HT-29 (cell line): ENCODE data around the gene TNXB. TPM values are rescaled to one million over a fixed set of nuclear protein-coding genes. Genes with fewer than 3 reads are reported as not detected.
"Not testable (repeated sequence)": the region's sequence is repeated elsewhere in the genome, so short reads cannot be mapped to it uniquely, and the experiment has no call there.

ENCODE experiments used
- DNase-seq: peaks from one replicate; pipeline ENCODE4 v3.0.0-alpha.2; 2015; ENCODE audit warnings: low spot score
- total RNA-seq: library from RNA; depleted of rRNA; stranded (reverse); fragments of >200 nt; shearing (Covaris generic); gene quantifications from 2 replicates; pipeline ENCODE4 v1.2.3, GENCODE V29; 2014

TNXB gene
- total RNA-seq, 1 experiment from 2014 or later: not detected

DNA sequence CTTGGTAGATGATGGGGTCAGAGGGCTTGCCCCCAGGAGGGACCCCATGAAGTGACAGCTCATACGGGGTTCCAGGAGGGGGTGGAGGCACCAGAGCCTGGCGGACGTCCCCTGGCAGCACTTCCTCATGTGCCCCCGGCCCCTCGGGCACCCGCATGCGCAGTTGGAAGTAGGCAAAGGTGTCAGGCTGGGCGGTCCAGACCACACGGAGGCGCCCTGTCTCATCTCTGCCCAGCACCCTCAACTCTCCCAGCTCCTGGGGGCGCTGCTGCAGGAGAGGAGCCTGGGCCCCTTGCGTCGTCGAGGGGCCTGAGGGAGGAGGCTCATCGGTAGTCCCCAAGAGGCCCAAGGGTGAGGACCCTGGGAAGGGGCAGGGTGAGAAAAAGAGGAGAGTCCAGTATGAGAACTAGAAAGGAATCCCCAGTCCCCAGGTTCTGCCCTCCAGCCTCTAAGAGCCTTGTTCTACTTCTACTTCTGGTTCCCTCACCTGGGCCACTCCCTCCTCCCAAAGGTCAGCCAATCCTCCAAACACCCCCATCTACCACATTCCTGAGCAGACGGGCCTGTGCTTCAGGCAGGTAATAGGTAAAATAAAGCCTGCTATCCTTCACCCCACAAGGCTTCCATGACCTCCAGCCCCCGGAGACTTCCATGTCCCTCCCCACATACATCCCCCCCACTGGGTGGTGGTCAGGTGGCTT lies 23.2 kb downstream of the TNXB start:
- DNase-seq: no peak

DNA sequence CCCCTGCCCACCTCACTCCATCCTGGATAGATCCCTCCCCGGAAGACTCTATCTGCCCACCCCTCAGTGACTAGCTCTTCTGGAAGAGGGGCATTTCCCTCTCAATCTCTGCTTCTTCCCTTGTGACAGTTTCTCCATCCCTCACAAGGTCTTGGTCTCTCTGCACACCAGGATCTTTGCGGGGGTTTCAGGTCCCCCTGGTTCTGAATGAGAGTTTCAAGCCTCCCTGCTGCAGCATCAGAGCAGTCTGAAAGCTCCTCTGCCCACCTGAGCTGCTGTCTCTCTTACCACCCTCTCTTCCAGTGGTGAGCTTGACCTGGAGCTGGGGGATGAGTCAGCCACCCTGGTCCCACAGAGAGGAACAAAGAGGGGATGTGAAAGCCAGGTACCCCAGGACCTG lies 24.4 kb downstream of the TNXB start:
- DNase-seq: no peak

DNA sequence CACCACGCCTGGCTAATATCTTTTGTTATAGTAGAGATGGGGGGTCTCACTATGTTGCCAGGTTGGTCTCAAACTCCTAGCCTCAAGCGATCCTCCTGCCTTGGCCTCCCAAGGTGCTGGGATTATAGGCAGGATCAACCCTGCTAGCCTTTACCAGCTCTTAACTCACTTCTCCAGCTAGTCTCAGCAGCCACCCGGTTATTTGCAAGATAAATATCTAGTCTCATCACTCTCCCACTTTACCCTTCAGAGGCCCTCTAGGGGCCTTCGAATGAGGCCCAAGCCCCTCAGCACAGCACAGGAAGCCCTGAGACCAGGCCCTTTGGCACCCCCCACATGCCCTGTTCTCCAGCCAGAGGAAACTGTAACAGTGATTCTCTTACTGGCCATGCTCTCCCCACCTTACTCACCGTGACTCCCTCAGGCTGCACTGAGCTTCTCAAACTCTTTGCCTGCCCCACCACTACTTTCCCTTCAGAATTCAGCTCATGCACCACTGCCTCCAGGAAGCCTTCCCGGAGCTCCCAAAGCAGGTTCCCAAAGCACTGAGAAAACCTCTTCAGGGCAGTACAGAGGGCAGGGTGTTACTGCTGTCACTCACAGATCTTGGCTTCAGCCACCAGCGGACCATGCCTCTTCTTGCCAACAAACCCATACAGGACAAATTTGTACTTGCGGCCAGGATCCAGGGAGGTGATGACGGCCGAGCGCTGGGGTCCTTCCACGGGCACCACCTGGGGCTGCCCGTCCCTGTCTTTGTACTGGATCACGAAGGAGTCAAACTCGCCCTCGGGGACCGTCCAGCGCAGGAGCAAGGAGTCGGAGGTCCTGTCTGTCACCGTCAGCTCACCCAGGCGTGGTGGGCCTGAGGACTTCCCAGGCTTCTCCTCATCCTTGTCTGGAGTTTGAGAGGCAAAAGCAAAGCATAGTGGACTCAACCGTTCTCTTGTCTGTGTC lies 25.0 kb downstream of the TNXB start:
- DNase-seq: no peak

DNA sequence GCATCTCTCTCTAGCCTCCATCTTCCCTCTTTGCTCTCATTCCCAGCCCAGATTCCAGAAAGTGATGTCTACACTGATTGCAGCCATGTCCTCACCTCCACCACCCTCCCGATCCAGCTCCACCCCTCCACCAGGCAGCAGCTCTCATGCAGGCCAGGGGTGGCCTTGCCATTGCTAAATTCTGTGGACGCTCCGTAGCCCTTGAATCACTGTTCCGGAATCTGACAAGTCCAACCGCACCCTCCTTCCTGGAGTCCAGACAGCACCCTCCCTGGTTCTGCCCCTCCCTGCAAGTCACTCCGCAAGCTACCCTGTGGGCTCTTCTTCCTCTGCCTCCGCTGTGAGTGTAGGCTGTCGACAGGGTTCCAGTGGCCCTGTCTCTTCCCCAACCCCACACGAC lies 26.2 kb downstream of the TNXB start:
- no peak for DNase-seq

DNA sequence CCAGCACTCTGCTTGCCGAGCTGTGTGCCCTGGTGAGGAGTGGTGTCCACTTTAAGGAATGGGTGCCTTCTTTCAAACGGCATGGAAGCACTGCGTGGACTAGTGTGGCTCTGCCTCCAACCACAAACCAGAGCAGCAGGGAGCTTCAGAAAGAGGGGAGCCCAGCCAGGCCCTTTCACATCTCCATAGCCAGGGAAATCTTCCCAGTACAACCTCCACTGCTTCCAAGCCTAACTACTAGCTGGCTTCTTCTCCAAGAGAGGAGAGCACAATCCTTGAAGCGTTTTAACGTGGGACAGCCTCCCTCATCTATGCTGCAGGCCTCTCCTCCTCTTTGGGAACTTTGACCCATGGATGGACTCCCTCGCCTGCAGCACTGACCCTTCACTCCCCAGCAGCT lies 26.7 kb downstream of the TNXB start:
- DNase-seq: no peak

DNA sequence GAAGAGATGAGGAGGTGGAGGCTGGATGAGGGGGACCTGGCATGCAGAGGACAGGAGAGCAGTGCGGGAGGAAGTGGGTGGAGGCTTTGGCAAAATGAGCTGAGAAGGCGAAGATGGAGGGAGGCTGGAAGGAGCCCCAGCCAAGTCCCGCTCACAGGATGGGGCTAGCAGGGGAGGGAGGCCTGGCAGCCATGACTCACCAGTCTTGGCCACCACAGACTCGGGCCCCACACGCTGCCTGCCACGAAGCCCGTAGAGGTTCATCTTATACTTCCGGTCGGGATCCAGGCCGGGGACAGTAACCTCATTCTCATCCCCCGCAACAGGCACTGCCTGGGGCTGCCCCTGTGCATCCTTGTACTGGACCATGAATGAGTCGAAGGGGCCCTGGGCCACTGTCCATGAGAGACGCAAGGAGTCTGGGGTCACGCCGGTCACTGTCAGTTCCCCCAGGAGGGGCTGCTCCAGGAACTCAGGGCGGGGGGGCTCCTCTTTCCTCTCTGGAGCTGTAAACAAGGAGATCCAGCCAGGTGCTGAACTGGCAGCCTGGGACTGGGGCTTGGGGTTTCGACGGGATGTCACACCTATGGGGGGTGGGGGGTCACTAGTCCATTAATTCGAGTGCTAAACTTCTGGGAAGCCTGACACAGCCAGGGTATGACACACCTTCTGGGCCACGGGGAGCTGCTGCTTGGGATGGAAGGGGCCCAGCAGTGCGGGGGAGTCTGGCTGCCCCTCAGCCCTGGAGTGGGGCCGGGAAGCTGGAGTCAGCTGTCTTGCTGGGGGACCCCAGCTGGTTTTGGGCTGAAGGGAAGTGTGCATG lies 27.8 kb downstream of the TNXB start:
- no peak for DNase-seq

DNA sequence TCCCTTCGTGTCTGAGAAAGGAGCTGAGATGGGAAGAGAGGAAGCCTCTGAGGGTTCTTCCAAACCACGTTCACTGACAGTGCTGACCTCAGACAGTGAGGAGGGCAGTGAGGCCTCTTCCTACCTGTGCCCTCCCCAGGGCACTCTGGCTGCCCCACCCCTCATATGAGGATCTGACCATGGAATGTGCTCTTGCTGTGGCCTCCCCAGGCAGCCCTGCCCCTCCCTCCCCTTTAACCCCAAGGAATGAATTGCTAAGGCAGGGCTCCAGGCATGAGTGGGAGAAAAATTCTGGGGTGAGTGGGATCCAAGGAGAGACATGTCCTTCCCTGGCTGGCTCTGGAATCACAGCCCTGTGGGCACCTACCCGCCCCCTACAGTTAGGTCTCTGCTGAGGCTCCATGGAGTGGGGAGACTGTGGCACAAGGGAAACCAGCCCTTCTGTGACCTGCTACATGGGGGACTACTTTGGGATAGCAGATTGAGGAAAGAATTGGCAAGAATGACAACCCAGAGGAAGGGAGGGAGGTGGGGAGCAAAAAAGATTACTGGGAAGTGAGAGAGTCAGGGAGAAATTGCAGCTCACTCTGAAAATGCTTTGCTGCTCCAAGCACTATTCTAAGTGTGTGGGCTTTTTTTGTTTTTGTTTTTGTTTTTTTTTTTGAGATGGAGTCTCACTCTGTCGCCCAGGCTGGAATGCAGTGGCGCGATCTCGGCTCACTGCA lies 29.4 kb downstream of the TNXB start:
- no peak for DNase-seq

DNA sequence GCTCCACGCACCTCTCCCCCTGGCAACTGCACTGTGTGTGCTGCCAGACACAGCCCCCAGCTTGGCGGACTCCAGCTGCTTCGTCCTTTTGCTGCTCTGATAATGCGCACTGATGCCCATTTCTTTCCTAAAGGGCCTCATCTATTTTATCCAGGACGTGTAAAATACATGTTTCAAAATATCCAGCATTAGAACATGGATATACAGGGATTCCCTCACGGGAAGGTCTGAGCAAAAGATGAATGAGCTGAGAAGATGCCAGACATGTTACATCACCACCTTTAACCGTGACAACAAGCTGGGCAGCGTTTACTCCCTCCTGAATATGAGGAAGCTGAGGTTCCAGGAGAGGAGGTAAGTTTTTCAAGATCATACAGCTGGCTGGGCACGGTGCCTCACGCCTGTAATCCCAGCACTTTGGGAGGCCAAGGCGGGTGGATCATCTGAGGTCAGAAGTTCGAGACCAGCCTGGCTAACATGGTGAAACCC lies 32.8 kb downstream of the TNXB start:
- DNase-seq: no peak

DNA sequence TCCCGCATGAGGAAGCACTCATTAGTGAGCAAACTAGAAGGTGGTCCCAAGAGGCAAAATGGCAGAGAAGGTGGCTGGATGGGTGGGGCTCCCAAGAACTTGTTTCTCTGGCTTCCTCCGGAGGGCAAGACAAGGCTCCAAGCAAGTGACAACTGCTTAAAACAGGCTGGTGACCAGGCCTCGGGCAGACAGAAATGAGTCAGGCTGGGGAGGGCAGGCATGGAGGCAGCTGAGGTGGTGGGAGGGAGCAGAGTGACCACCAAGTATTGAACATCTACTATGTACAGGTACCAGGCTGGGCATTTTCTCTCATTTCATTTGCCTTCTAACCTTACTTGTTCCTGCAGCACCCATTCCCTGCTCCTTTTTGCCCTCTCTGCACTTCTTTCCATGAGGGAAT lies 33.4 kb downstream of the TNXB start:
- no peak for DNase-seq

DNA sequence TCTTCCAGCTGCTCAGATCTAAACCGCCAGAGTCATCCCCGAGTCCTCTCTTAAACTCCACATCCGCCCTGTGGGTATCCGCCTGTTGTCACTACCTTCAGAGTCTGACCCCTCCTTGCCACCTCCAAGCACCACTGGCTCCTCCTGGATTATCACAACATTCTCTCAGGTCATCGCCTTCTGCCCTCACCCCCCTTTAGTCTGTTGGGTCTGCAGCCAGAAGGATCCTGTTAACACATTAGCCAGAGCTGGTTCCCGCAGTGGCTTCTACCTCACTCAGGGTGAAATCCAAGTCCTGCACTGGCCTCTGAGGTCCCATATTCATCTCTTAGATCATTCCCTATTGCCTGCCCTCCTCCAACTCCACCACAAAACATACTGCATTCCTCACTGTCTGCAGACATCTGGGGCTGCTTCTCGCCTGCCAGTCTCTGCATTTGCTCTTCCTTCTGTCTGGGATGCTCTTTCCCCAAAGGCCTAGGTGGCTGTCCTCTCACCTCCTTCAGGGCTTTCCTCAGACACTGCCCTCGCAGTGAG lies 34.1 kb downstream of the TNXB start:
- DNase-seq: no peak

DNA sequence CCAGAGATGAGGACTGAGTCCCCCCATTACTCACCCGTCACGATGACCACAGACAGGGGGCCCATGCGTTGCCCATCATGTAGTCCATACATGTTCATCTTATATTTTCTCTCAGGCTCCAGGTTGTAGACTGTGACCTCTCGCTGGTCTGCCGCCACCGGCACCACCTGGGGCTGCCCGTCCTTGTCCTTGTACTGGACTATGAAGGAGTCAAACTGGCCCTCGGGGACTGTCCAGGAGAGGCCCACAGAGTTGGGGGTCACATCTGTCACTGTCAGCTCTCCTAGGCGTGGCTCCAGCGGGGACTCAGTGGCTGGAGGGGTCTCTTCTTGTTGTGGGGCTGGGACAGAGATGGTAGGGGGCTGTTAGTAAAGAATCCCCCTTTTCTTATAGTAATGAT lies 35.5 kb downstream of the TNXB start:
- no peak for DNase-seq

DNA sequence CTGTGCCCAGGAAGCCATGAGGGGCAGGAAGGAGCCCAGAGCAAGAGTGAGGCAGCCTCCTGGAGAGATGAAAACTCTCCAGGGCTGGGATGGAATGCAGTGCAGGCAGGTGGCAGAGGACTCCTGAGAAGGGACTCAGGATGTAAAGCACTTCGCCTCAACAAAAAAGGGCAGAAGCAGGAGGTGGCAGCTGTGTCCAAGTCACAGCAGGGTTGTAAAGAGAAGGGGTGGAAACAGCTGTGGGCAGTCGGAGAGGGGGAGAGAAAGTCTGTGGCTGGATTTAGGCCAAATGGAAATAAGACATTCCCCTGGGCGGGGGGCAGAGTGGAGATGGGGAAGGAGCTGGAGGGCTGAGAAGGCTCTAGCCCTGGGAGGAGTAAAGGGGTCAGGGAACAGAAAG lies 36.0 kb downstream of the TNXB start:
- no peak for DNase-seq

DNA sequence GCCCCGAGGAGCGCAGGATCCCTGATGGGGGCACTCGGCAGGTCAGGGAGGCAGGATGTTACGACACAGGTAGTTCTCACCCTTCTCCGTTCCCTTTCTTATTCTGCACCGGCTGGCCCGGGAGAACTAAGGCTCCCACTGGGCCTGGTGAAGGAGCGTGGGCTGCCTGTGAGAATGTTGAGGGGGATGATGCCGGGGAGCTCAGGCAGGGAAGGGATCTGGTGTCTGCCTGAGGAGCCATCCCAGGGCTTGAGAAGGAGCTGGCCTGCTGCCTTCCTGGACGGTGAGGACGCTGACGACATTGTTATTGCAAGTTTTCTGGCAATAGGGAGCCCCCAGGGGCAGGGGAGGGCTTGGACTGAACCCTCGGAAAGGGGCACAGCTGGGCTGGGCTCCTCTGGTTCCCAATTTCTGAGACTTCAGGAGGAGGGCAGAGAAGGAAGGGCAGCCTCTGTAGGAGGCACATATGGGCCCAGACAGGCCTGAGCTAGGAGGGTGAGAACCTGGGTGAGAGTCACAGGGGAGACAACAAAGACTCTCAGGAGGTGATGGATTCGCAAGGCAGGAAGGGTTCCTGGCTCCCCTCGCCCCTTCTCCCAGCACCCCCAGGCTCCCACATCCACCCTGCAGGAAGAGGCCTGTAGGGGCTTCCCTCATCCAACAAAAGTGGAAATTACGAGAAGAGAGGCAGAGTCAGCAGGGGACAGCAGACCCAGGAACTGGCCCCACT lies 38.2 kb downstream of the TNXB start:
- no peak for DNase-seq

DNA sequence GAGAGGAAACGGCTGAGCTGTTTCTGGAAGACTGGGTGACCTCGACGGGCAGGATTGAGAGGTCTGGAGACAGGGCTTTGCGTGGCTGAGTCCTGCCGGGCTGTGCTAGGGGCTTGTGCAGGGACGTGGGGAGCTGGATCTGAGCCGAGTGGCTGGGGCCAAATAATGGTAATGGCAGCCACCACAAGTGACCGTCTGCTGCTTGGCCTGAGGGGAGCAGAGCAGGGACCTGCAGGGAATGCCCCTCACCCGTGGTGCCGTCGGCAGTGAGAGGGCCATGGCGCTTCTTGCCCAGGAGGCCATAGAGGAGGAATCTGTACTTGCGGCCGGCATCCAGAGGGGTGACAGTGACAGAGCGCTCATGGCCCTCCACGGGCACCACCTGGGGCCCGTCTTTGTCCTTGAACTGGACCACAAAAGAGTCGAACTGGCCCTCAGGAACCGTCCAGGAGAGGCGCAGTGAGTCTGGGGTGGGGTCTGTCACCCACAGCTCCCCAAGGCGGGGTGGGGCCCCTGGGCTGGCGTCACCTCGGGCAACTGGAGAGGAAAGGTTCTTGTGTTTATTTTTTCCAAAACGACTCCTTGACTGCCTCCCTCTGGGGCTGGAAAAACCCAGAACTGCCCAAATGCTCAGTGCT lies 39.1 kb downstream of the TNXB start:
- DNase-seq: no peak

DNA sequence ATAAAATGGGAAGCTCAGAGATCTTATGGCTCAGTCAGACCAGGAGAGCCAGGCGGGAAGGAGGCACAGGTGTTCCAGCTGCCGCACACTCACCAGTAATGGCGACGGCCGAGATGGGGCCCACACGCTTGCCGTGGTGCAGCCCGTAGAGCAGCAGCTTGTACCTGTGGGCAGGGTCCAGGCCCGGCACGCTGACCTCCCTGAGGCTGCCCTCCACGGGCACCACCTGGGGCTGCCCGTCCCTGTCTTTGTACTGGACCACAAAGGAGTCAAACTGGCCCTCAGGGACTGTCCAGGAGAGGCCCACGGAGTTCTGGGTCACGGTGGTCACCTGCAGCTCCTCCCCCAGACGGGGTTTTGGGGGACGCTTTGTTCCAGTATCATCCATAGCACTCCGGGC lies 39.7 kb downstream of the TNXB start:
- DNase-seq: no peak

DNA sequence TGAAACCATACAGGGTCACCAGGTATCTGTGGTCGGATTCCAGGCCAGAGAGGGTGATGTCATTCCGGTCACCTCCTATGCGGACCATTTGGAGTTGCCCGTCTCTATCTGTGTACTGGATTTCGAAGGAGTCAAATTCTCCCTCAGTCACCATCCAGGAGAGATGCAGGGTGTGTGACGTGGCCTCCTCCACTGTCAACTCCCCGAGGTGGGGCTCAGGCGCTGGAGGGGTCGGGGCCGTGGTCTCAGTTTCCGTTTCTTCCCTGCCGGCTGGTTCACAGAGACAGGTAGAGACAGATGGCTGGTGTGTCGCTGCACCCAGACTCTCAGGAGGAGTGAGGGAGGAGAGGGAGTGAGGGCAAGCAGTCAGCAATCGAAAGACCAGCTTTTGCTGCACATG lies 40.3 kb downstream of the TNXB start:
- DNase-seq: no peak

DNA sequence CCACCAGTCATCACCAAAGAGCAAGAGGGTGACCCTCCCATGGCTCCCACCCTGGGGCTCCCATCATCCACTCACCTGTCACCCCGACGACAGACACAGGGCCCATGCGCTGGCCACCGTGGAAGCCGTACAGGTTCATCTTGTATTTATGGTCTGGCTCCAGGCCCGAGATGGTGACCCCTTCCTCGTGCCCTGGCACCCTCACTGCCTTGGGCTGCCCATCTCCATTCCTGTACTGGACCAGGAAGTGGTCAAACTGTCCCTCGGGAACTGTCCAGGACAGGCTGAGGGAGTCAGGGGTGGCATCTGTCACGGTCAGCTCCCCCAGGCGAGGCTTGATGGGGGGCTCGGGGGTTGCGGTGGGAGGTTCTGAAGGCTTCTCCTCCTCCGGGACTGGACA lies 40.8 kb downstream of the TNXB start:
- DNase-seq: not testable (repeated sequence)

DNA sequence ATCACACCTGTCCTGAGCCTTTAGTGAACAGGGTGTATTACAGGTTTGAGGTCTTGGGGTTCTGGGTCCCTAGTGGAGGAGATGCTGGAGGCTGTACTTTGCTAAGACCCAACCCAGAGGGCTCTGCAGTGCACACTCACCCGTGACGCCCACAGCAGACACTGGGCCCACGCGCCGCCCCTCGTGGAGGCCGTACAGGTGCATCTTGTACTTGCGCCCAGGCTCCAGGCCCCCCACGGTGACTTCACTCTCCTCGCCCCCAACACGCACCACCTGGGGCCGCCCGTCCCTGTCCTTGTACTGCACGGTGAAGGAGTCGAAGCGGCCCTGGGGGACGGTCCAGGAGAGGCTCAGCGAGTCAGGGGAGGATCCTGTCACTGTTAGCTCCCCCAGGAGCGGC lies 41.6 kb downstream of the TNXB start:
- DNase-seq: not testable (repeated sequence)

DNA sequence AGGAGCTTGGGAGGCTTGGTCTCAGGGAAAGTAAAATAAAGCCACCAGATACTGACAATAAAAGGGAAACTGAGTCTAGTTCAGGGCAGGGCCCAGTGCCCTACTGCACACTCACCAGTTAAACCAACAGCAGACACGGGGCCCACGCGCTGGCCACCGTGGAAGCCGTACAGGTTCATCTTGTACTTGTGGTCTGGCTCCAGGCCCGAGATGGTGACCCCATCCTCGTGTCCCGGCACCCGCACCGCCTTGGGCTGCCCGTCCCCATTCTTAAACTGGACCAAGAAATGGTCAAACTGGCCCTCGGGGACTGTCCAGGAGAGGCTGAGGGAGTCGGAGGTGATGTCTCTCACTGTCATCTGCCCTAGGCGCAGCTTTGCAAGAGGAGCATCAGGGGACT lies 44.4 kb downstream of the TNXB start:
- DNase-seq: no peak
